LHCN-M2 (cell line): Measurements from ENCODE around the gene STYK1. TPM values are rescaled to one million over a fixed set of nuclear protein-coding genes. Genes with fewer than 3 reads are reported as not detected.
A peak's percentile ranks its signal among the peaks of the same experiment; 100 is the strongest.

Source experiments
- DNase-seq: peaks from one replicate; pipeline ENCODE4 v3.0.0-alpha.2; 2012; ENCODE audit warnings: low read depth
- polyA plus RNA-seq: library from polyadenylated mRNA; unstranded; fragments of >200 nt; gene quantifications from one replicate; pipeline ENCODE4 v1.2.1, GENCODE V29; 2012; ENCODE audit warnings: missing spikeins
- total RNA-seq: library from RNA; depleted of rRNA; stranded (reverse); fragments of >200 nt; gene quantifications from 2 replicates; pipeline ENCODE4 v1.2.3, GENCODE V29; 2014; rRNA removed

STYK1 gene
- 1.7 and 2.1 TPM in 2 replicates for total RNA-seq
- 2.6 TPM for polyA plus RNA-seq

- peak; percentile 42 for DNase-seq
Observed at GRCh38 chr12:10673659-10674384, at the start of gene STYK1. STYK1 (minus strand) TSS chr12:10674052; CDS start chr12:10634618, 39,434 bp downstream.

- peak; percentile 82 for DNase-seq
Observed at GRCh38 chr12:10722905-10723746, 49.3 kb upstream of the STYK1 start, which contains the start of gene YBX3. YBX3 (minus strand) TSS chr12:10723323; CDS start chr12:10723111, 212 bp downstream.

GRCh38 chr12:10722502-10722904 is 48.7 kb upstream of the STYK1 start:
- DNase-seq = peak; percentile 50

- DNase-seq = peak; percentile 99
Observed at GRCh38 chr12:10721651-10722501, 48.0 kb upstream of the STYK1 start.

- no peak for DNase-seq
Observed at GRCh38 chr12:10720974-10721650, 47.3 kb upstream of the STYK1 start.

- no peak for DNase-seq
Observed at GRCh38 chr12:10719482-10719881, 45.6 kb upstream of the STYK1 start.

- DNase-seq = peak; percentile 90
Observed at GRCh38 chr12:10718279-10718821, 44.5 kb upstream of the STYK1 start.

- peak; percentile 35 for DNase-seq
Observed at GRCh38 chr12:10717410-10717809, 43.6 kb upstream of the STYK1 start.

- DNase-seq = peak; percentile 90
Observed at GRCh38 chr12:10716704-10717315, 43.0 kb upstream of the STYK1 start.

- DNase-seq = no peak
Observed at GRCh38 chr12:10716277-10716676, 42.4 kb upstream of the STYK1 start.

- no peak for DNase-seq
Observed at GRCh38 chr12:10715491-10715890, 41.6 kb upstream of the STYK1 start.

GRCh38 chr12:10709808-10710207 is 36.0 kb upstream of the STYK1 start:
- DNase-seq = no peak

- DNase-seq = peak; percentile 77
Observed at GRCh38 chr12:10708862-10709261, 35.0 kb upstream of the STYK1 start.

GRCh38 chr12:10705655-10706054 is 31.8 kb upstream of the STYK1 start:
- DNase-seq = no peak

- DNase-seq = no peak
Observed at GRCh38 chr12:10701843-10702242, 28.0 kb upstream of the STYK1 start.

GRCh38 chr12:10701131-10701681 is 27.4 kb upstream of the STYK1 start:
- no peak for DNase-seq

- no peak for DNase-seq
Observed at GRCh38 chr12:10700581-10700980, 26.7 kb upstream of the STYK1 start.

GRCh38 chr12:10697862-10698261 is 24.0 kb upstream of the STYK1 start:
- no peak for DNase-seq

GRCh38 chr12:10697156-10697555 is 23.3 kb upstream of the STYK1 start:
- DNase-seq = no peak

- DNase-seq = no peak
Observed at GRCh38 chr12:10690906-10691305, 17.1 kb upstream of the STYK1 start.
